Measurements from ENCODE around the gene CELA2A.
"Not testable (repeated sequence)": the region's sequence is repeated elsewhere in the genome, so short reads cannot be mapped to it uniquely, and the experiment has no call there.

DNA sequence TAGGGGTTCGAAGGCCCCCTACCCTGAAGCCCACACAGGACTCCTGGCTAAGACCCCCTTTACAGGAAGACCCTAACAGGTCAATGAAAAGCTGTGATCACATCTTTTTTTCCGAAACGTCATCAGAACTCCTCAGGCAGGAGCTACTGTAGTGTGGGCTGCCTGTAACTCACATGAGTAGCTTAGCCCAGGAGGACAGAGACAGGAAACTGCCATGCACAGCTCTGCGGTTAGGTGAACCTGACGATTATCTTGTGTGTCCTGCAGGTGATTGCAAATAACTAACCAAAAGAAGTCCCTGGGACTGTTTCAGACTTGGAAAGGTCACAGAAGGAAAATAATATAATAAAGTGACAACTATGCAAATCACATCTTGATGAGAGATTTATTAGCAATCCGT is 15.2 kb downstream of the CELA2A start:
- TF ChIP-seq, protein P1, sequence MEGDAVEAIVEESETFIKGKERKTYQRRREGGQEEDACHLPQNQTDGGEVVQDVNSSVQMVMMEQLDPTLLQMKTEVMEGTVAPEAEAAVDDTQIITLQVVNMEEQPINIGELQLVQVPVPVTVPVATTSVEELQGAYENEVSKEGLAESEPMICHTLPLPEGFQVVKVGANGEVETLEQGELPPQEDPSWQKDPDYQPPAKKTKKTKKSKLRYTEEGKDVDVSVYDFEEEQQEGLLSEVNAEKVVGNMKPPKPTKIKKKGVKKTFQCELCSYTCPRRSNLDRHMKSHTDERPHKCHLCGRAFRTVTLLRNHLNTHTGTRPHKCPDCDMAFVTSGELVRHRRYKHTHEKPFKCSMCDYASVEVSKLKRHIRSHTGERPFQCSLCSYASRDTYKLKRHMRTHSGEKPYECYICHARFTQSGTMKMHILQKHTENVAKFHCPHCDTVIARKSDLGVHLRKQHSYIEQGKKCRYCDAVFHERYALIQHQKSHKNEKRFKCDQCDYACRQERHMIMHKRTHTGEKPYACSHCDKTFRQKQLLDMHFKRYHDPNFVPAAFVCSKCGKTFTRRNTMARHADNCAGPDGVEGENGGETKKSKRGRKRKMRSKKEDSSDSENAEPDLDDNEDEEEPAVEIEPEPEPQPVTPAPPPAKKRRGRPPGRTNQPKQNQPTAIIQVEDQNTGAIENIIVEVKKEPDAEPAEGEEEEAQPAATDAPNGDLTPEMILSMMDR (IDR thresholded peaks at IDR 0.05) = not testable (repeated sequence)
- TF ChIP-seq POLR2A, POLR2AphosphoS5 (IDR thresholded peaks at IDR 0.05): not testable (repeated sequence)

All from breast epithelium (tissue), 3 donors.